ENCODE measurements around the gene PLCB4. TPM values are rescaled to one million over a fixed set of nuclear protein-coding genes. Genes with fewer than 3 reads are reported as not detected.

Gene PLCB4
- polyA plus RNA-seq, 1 of the 3 experiments (the other 2 are of a cell fraction), result 5.5 TPM

DNA sequence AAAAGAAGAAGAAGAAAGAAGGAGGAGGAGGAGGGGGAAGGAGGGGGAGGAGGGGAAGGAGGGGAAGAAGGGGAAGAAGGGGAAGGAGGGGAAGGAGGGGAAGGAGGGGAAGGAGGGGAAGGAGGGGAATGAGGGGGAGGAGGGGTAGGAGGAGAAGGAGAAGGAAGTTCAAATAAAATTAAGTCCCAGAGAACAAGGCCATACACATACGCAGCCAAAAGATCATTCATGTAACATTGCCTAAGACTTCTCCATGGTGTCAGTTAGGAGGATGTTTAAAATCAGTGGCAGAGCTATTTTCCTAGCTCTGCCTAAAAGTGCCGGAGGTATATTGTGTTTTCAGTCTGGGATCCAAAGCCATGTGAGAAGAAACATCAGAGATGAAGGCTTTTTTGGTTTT, 75.8 kb downstream of the PLCB4 start (continued):
- no peak for TF ChIP-seq TEAD4 (IDR thresholded peaks at IDR 0.05; ENCODE audit: borderline replicate concordance, insufficient read depth)
- TF ChIP-seq, protein P1, sequence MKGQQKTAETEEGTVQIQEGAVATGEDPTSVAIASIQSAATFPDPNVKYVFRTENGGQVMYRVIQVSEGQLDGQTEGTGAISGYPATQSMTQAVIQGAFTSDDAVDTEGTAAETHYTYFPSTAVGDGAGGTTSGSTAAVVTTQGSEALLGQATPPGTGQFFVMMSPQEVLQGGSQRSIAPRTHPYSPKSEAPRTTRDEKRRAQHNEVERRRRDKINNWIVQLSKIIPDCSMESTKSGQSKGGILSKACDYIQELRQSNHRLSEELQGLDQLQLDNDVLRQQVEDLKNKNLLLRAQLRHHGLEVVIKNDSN (IDR thresholded peaks at IDR 0.05; ENCODE audit: borderline replicate concordance, low read depth), result no peak
- no peak for TF ChIP-seq YY1 (IDR thresholded peaks at IDR 0.05; ENCODE audit: low read depth)
- TF ChIP-seq MXI1 (IDR thresholded peaks at IDR 0.05; ENCODE audit: low read depth, low read length), result no peak
- TF ChIP-seq RAD21 (IDR thresholded peaks at IDR 0.05; ENCODE audit: low read length), result no peak

DNA sequence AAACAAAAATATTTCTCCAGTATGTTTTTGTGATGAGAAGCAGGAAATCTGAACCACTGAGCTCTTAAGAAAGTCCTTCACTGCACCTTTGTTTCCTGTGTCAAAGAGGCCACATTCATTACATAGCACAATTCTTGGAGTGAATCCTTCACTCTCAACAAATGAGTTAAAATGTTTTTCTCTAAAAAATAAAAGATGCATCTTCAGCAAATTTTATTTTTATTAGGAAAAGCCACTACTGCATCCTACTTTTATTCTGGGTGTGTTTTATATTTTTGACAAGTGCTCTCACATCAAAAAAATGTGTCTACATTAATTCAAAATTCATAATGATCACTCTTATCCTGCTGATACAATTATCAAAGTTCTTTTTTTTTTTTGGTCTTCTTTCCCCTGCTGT, 76.3 kb downstream of the PLCB4 start:
- no peak for DNase-seq
- Histone ChIP-seq H2AFZ (ENCODE audit: low read depth) (no peak overlapping the region), H4K20me1 (ENCODE audit: insufficient read depth) (no peaks in the 10 kb centered on the region), H3K9ac (no peak overlapping the region), H3K36me3 (replicated peaks in 1 of 2; ENCODE audit: control insufficient read depth in 1 of 2, insufficient read depth in 2 of 2, low read length in 1 of 2) (no peaks in the 10 kb centered on the region), H3K9me3 (no peaks in the 10 kb centered on the region), H3K79me2 (ENCODE audit: insufficient read depth) (peaks cover 4% of the 10 kb centered on the region; the same call in 1 of the 2 replicates), H3K4me1 (ENCODE audit: control insufficient read depth in 1 of 2, insufficient read depth in 2 of 2, low read depth in 1 of 2, low read length in 1 of 2) (peaks cover 3 to 4% of the 10 kb centered on the region in 2 experiments; a peak in 3 of 4 replicates), H3K4me3 (ENCODE audit: low read depth in 2 of 2, low read length in 1 of 2) (no peak overlapping the region), H3K9me2 (no peaks in the 10 kb centered on the region), H3F3A (replicated peaks; ENCODE audit: insufficient read depth) (no peaks in the 10 kb centered on the region), H3K27me3 (ENCODE audit: insufficient read depth) (no peaks in the 10 kb centered on the region), H3K27ac (ENCODE audit: low read depth in 2 of 2, low read length in 1 of 2) (no peak overlapping the region), H3K4me2 (no peak overlapping the region)
- no peak for TF ChIP-seq SMC3 (IDR thresholded peaks at IDR 0.05; ENCODE audit: low read depth, low read length)
- TF ChIP-seq FOXM1 (IDR thresholded peaks at IDR 0.05; ENCODE audit: low read depth), result no peak
- no peak for TF ChIP-seq CHD2 (IDR thresholded peaks at IDR 0.05; ENCODE audit: low read length, partially characterized antibody)
- TF ChIP-seq RFX5 (IDR thresholded peaks at IDR 0.05; ENCODE audit: low read length), result no peak
- TF ChIP-seq TEAD4 (IDR thresholded peaks at IDR 0.05; ENCODE audit: borderline replicate concordance, insufficient read depth), result no peak
- TF ChIP-seq NFIC (IDR thresholded peaks at IDR 0.05; ENCODE audit: borderline replicate concordance), result no peak
- no peak for TF ChIP-seq TCF12 (IDR thresholded peaks at IDR 0.05)
- TF ChIP-seq, protein P2, sequence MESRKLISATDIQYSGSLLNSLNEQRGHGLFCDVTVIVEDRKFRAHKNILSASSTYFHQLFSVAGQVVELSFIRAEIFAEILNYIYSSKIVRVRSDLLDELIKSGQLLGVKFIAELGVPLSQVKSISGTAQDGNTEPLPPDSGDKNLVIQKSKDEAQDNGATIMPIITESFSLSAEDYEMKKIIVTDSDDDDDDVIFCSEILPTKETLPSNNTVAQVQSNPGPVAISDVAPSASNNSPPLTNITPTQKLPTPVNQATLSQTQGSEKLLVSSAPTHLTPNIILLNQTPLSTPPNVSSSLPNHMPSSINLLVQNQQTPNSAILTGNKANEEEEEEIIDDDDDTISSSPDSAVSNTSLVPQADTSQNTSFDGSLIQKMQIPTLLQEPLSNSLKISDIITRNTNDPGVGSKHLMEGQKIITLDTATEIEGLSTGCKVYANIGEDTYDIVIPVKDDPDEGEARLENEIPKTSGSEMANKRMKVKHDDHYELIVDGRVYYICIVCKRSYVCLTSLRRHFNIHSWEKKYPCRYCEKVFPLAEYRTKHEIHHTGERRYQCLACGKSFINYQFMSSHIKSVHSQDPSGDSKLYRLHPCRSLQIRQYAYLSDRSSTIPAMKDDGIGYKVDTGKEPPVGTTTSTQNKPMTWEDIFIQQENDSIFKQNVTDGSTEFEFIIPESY (IDR thresholded peaks at IDR 0.05; ENCODE audit: borderline replicate concordance, low read depth), result no peak
- TF ChIP-seq, protein P1 (IDR thresholded peaks at IDR 0.05; ENCODE audit: borderline replicate concordance, low read depth), result no peak
- no peak for TF ChIP-seq FOXJ3 (CRISPR knock-in tag; IDR thresholded peaks at IDR 0.05)
- no peak for TF ChIP-seq EZH2phosphoT487 (IDR thresholded peaks at IDR 0.05; ENCODE audit: borderline replicate concordance, low read depth)
- TF ChIP-seq YY1 (IDR thresholded peaks at IDR 0.05; ENCODE audit: low read depth), result no peak
- TF ChIP-seq MXI1 (IDR thresholded peaks at IDR 0.05; ENCODE audit: low read depth, low read length), result no peak
- no peak for TF ChIP-seq SIN3A (IDR thresholded peaks at IDR 0.05; ENCODE audit: borderline replicate concordance, low read depth, low read length)
- ChIA-PET CTCF (interaction anchor here (0.6 to 1.8 kb wide), 2 partner anchors 11 to 292 kb away, joined by 3 to 5 read pairs; no protein-coding TSS in a partner anchor), POLR2A (no interaction called here)

Measured in SK-N-SH (cell line).